SU-DHL-6 (cell line): ENCODE measurements around the gene KNCN.

ENCODE experiments used
- H2AFZ ChIP-seq: fragments of 200-600 bp; sonication (generic); 2 replicates; pipeline ENCODE4 v1.6.1; 2014; ENCODE audit warnings: low read depth, mild to moderate bottlenecking, moderate library complexity, mixed read lengths, antibody characterized with exemption, low read length; ENCODE audit not compliant: severe bottlenecking
- H3F3A ChIP-seq: fragments of 200-600 bp; shearing (Covaris generic); 2 replicates; pipeline ENCODE4 v1.6.0; 2016; ENCODE audit warnings: antibody characterized with exemption, mild to moderate bottlenecking; ENCODE audit not compliant: insufficient read depth
- H3K27ac ChIP-seq: fragments of 200-600 bp; sonication (generic); 2 replicates; pipeline ENCODE4 v1.5.1; 2016; ENCODE audit warnings: low read depth, mild to moderate bottlenecking, low read length, moderate library complexity, mixed read lengths
- H3K27me3 ChIP-seq: fragments of 200-600 bp; sonication (generic), shearing (Covaris generic); 2 replicates; pipeline ENCODE4 v1.6.0; 2014; ENCODE audit warnings: mild to moderate bottlenecking, low read length
- H3K36me3 ChIP-seq: fragments of 200-600 bp; sonication (generic); 2 replicates; pipeline ENCODE4 v1.6.1; 2014; ENCODE audit warnings: mild to moderate bottlenecking, low read length, mixed read lengths
- H3K4me2 ChIP-seq: fragments of 300-600, 200-600 bp; shearing (Covaris generic), sonication (generic); 2 replicates; pipeline ENCODE4 v1.6.0; 2014; ENCODE audit warnings: low read length, low read depth, mild to moderate bottlenecking; ENCODE audit not compliant: poor library complexity, severe bottlenecking
- H3K4me3 ChIP-seq: fragments of 200-600 bp; sonication (generic); 2 replicates; pipeline ENCODE4 v1.5.1; 2014; ENCODE audit warnings: antibody characterized with exemption, low read length, mild to moderate bottlenecking, mixed read lengths; ENCODE audit not compliant: insufficient read depth, poor library complexity, severe bottlenecking
- H3K79me2 ChIP-seq: fragments of 200-600 bp; sonication (generic); 2 replicates; pipeline ENCODE4 v1.6.1; 2014; ENCODE audit warnings: mild to moderate bottlenecking, low read length, moderate library complexity; ENCODE audit not compliant: insufficient read depth
- H3K9ac ChIP-seq: fragments of 200-600 bp; sonication (generic); 2 replicates; pipeline ENCODE4 v1.7.0; 2014; ENCODE audit warnings: mild to moderate bottlenecking, low read length
- H3K9me2 ChIP-seq: fragments of 200-600 bp; sonication (generic); replicated peaks from 2 replicates; pipeline ENCODE4 v1.6.1; 2014; ENCODE audit warnings: low read length; ENCODE audit not compliant: insufficient read depth
- H3K9me3 ChIP-seq: fragments of 200-600 bp; sonication (generic); 2 replicates; pipeline ENCODE4 v1.6.1; 2014; ENCODE audit warnings: low read length, mixed read lengths; ENCODE audit not compliant: insufficient read depth
- H4K20me1 ChIP-seq: fragments of 200-600 bp; sonication (generic); 2 replicates; pipeline ENCODE4 v1.6.1; 2014; ENCODE audit warnings: low read depth, mild to moderate bottlenecking, antibody characterized with exemption, low read length, moderate library complexity, mixed read lengths
- CTCF ChIP-seq: fragments of 200-600 bp; sonication (generic); IDR thresholded peaks from one replicate; pipeline ENCODE4 v1.5.1; 2017; ENCODE audit warnings: antibody characterized with exemption, mild to moderate bottlenecking, low read length, moderate library complexity; ENCODE audit not compliant: insufficient read depth, poor library complexity, severe bottlenecking
- EZH2phosphoT487 ChIP-seq: fragments of 200-600 bp; sonication (generic), shearing (Covaris generic); conservative IDR thresholded peaks from 2 replicates; pipeline ENCODE4 v1.6.1; 2018; ENCODE audit warnings: mild to moderate bottlenecking, antibody characterized with exemption, low read length, moderate library complexity, mixed read lengths

Gene KNCN

DNA sequence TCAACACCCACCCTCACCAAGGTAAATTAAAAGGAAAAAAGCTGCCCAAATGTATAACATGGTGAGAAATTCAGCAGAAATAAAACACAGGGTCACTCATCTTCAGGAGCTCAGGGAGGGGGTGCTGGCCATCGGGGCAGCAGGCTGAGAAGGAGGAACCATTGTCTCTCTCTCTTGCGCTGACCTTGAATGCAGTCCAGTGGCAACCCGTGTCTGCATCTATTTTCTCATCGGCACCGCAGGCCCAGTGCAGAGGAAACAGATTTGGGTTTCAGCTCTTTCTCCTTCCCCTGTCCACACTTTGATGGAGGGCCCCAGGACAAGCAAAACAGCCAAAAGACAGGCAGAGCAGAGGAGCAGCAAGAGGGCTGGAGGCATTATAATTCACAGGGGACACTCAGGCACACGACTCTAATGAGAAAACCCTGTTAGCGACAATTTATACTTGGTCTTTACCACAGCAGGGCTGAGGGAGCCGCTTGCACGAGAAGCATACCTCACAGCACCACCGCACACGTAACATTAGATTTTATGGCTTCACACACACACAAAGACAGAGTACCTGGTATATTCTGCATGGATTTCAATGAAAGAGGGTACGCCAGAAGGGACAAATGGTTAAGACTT, 34.0 kb upstream of the KNCN start:
- Histone ChIP-seq H3K9me2 (no peaks in the 10 kb centered on the region), H3K9me3 (no peaks in the 10 kb centered on the region), H4K20me1 (no peaks in the 10 kb centered on the region), H3K79me2 (no peaks in the 10 kb centered on the region), H3K36me3 (peaks cover 3% of the 10 kb centered on the region; the same call in 1 of the 2 replicates), H3K27me3 (no peaks in the 10 kb centered on the region), H3K4me2 (no peak overlapping the region), H3K4me3 (no peak overlapping the region), H3K27ac (no peak overlapping the region), H2AFZ (no peak overlapping the region), H3F3A (no peaks in the 10 kb centered on the region), H3K9ac (no peak overlapping the region)
- TF ChIP-seq EZH2phosphoT487 (no peak), CTCF (no peak)

DNA sequence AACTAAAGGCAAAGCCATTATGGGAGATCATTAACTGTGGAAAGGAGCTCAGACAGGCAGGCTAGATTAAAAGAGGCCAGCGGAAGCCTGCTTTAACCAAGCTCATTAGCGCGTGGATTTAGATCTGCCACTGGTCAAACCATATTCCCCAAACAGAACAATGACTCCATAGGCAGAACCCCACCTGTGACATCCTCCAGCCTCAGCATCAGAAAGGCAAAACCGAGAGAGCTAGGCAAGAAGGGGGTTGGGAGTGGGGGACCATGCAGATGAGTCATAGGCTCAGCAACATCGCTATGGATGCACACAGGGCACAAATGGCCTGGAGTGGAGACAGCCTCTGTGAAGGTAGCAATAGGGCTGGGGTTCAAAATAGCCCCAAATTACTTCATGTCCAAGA, 32.0 kb upstream of the KNCN start:
- no peak overlapping the region for H3K27ac ChIP-seq
- no peak overlapping the region for H2AFZ ChIP-seq
- H3K79me2 ChIP-seq = no peaks in the 10 kb centered on the region
- no peak overlapping the region for H3K9ac ChIP-seq
- TF ChIP-seq CTCF = no peak
- TF ChIP-seq EZH2phosphoT487 = no peak
- no peaks in the 10 kb centered on the region for H3K27me3 ChIP-seq
- no peak overlapping the region for H3K4me3 ChIP-seq
- H3K4me2 ChIP-seq = no peak overlapping the region
- H3K9me2 ChIP-seq = no peaks in the 10 kb centered on the region
- no peaks in the 10 kb centered on the region for H3K9me3 ChIP-seq
- no peaks in the 10 kb centered on the region for H3F3A ChIP-seq
- no peaks in the 10 kb centered on the region for H4K20me1 ChIP-seq
- peaks cover 3% of the 10 kb centered on the region; the same call in 1 of the 2 replicates for H3K36me3 ChIP-seq

DNA sequence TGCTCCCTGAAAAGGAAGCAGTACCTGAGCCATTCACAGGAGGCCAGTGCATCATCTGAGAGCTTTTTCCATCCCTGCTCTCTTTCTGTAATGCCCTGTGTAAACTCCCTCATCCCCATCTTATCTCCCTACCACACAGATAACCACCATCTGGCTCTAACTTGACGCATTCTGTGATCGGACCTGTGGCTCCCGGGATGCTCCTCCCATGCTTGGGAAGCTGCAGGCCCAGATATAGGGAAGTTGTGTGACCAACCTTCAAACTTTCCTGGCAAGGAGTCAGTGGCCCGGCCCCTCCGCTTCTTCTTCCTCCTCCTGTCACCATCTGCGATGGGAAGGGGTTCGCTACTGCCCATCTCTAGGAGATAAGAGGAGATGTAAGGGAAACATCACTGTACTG, 31.5 kb upstream of the KNCN start:
- Histone ChIP-seq H2AFZ (no peak overlapping the region), H3K36me3 (peaks cover 2% of the 10 kb centered on the region; the same call in 1 of the 2 replicates), H3K9me2 (no peaks in the 10 kb centered on the region), H3K79me2 (no peaks in the 10 kb centered on the region), H3K27ac (no peak overlapping the region), H3K4me2 (no peak overlapping the region), H3K9me3 (no peaks in the 10 kb centered on the region), H4K20me1 (no peaks in the 10 kb centered on the region), H3K9ac (no peak overlapping the region), H3K4me3 (no peak overlapping the region), H3K27me3 (no peaks in the 10 kb centered on the region), H3F3A (no peaks in the 10 kb centered on the region)
- TF ChIP-seq EZH2phosphoT487 (no peak), CTCF (no peak)
